ENCODE results near the gene STAT5B.

GRCh38 chr17:42313773-42314566 lies 37.8 kb upstream of the STAT5B start:
- TF ChIP-seq CTCF (IDR thresholded peaks at IDR 0.05) (no peak), POLR2A (IDR thresholded peaks at IDR 0.05) (no peak)
